H9 (cell line): ENCODE data around the gene ASCC3. TPM values are rescaled to one million over a fixed set of nuclear protein-coding genes. Genes with fewer than 3 reads are reported as not detected.

Source experiments
- DNase-seq: peaks from one replicate; pipeline ENCODE4 v3.0.0-alpha.2; 2017
- H2AFZ ChIP-seq: one replicate; pipeline ENCODE4 v1.6.1; 2013; ENCODE audit warnings: mild to moderate bottlenecking, low read length, control low read depth, moderate library complexity
- H2AK5ac ChIP-seq: 2 replicates; pipeline ENCODE4 v1.6.1; 2013; ENCODE audit warnings: low read length, control low read depth, mixed read lengths; ENCODE audit not compliant: insufficient read length
- H2BK120ac ChIP-seq: one replicate; pipeline ENCODE4 v1.6.1; 2013; ENCODE audit warnings: low read depth, mild to moderate bottlenecking, low read length, control low read depth, inconsistent platforms; ENCODE audit not compliant: poor library complexity, severe bottlenecking
- H2BK12ac ChIP-seq: 2 replicates; pipeline ENCODE4 v1.6.1; 2013; ENCODE audit warnings: low read length, control low read depth, mixed read lengths, low read depth; ENCODE audit not compliant: insufficient read length
- H2BK15ac ChIP-seq: 2 replicates; pipeline ENCODE4 v1.6.1; 2013; ENCODE audit warnings: low read depth, low read length, control low read depth
- H2BK20ac ChIP-seq: one replicate; pipeline ENCODE4 v1.6.1; 2013; ENCODE audit warnings: low read depth, mild to moderate bottlenecking, low read length, control low read depth, inconsistent platforms; ENCODE audit not compliant: poor library complexity, severe bottlenecking
- H2BK5ac ChIP-seq: 2 replicates; pipeline ENCODE4 v1.6.1; 2013; ENCODE audit warnings: low read length, control low read depth, mixed read lengths; ENCODE audit not compliant: insufficient read length
- H3K14ac ChIP-seq: 2 replicates; pipeline ENCODE4 v1.6.1; 2013; ENCODE audit warnings: low read length, control low read depth; ENCODE audit not compliant: insufficient read depth
- H3K18ac ChIP-seq: 2 replicates; pipeline ENCODE4 v1.6.1; 2013; ENCODE audit warnings: low read depth, mild to moderate bottlenecking, mixed read lengths, low read length, control low read depth; ENCODE audit not compliant: insufficient read length
- H3K23ac ChIP-seq: 2 replicates; pipeline ENCODE4 v1.6.1; 2013; ENCODE audit warnings: low read length, control low read depth, mixed read lengths, low read depth; ENCODE audit not compliant: insufficient read length
- H3K23me2 ChIP-seq: 2 replicates; pipeline ENCODE4 v1.6.1; 2013; ENCODE audit warnings: low read depth, mild to moderate bottlenecking, mixed read lengths, low read length, control low read depth; ENCODE audit not compliant: insufficient read length, poor library complexity, severe bottlenecking
- H3K27ac ChIP-seq: 2 replicates; pipeline ENCODE4 v1.5.1; 2013; ENCODE audit warnings: low read length, control low read depth, mixed read lengths, low read depth; ENCODE audit not compliant: insufficient read length
- H3K27me3 ChIP-seq: 2 replicates; pipeline ENCODE4 v1.6.1; 2013; ENCODE audit warnings: low read length, control low read depth, inconsistent platforms; ENCODE audit not compliant: insufficient read depth
- H3K4ac ChIP-seq: 2 replicates; pipeline ENCODE4 v1.6.1; 2013; ENCODE audit warnings: low read depth, mild to moderate bottlenecking, control low read depth, inconsistent platforms, low read length, moderate library complexity
- H3K4me1 ChIP-seq: 2 replicates; pipeline ENCODE4 v1.6.1; 2013; ENCODE audit warnings: low read length, control low read depth, inconsistent platforms; ENCODE audit not compliant: insufficient read depth
- H3K4me2 ChIP-seq: 2 replicates; pipeline ENCODE4 v1.6.1; 2013; ENCODE audit warnings: low read length, control low read depth, mixed read lengths; ENCODE audit not compliant: insufficient read length, insufficient read depth
- H3K56ac ChIP-seq: 2 replicates; pipeline ENCODE4 v1.6.1; 2013; ENCODE audit warnings: low read depth, mild to moderate bottlenecking, mixed read lengths, low read length, control low read depth; ENCODE audit not compliant: insufficient read length
- H3K79me1 ChIP-seq: 2 replicates; pipeline ENCODE4 v1.6.1; 2013; ENCODE audit warnings: low read depth, mild to moderate bottlenecking, moderate library complexity, low read length, control low read depth, inconsistent platforms; ENCODE audit not compliant: insufficient read depth, poor library complexity, severe bottlenecking
- H3K79me2 ChIP-seq: 2 replicates; pipeline ENCODE4 v1.6.1; 2013; ENCODE audit warnings: low read length, control low read depth, inconsistent platforms; ENCODE audit not compliant: insufficient read depth
- H3K9ac ChIP-seq: 2 replicates; pipeline ENCODE4 v1.6.1; 2013; ENCODE audit warnings: low read length, control low read depth, mixed read lengths; ENCODE audit not compliant: insufficient read length; ENCODE audit errors: extremely low read depth
- H3K9me3 ChIP-seq: one replicate; pipeline ENCODE4 v1.6.1; 2013; ENCODE audit warnings: low read depth, low read length, inconsistent platforms; ENCODE audit not compliant: control insufficient read depth
- H3T11ph ChIP-seq: one replicate; pipeline ENCODE4 v1.6.1; 2013; ENCODE audit warnings: mild to moderate bottlenecking, low read length, control low read depth, inconsistent platforms
- H4K20me1 ChIP-seq: one replicate; pipeline ENCODE4 v1.6.1; 2013; ENCODE audit not compliant: control insufficient read depth, insufficient read length, insufficient read depth
- H4K5ac ChIP-seq: 2 replicates; pipeline ENCODE4 v1.6.1; 2013; ENCODE audit warnings: low read depth, mild to moderate bottlenecking, mixed read lengths, low read length, control low read depth; ENCODE audit not compliant: insufficient read length
- H4K8ac ChIP-seq: replicated peaks from 2 replicates; pipeline ENCODE4 v1.6.1; 2013; ENCODE audit warnings: low read length, control low read depth, mixed read lengths, low read depth; ENCODE audit not compliant: insufficient read length
- H4K91ac ChIP-seq: 2 replicates; pipeline ENCODE4 v1.6.1; 2013; ENCODE audit warnings: low read depth, mild to moderate bottlenecking, moderate library complexity, mixed read lengths, low read length, control low read depth; ENCODE audit not compliant: insufficient read length
- H3K27ac Mint-ChIP-seq, 3 experiments: 2 replicates in 2 of 3; 3 replicates in 1 of 3; pipeline ENCODE4 v1.8.0; 2020 to 2021; ENCODE audit warnings: mixed read lengths in 3 of 3, mild to moderate bottlenecking in 1 of 3, moderate library complexity in 1 of 3
- H3K27me3 Mint-ChIP-seq: 2 replicates; pipeline ENCODE4 v1.8.0; 2021; ENCODE audit warnings: low read depth, mild to moderate bottlenecking, moderate library complexity, mixed read lengths
- H3K36me3 Mint-ChIP-seq, 3 experiments: 2 replicates in 2 of 3; 3 replicates in 1 of 3; pipeline ENCODE4 v1.8.0; 2020 to 2021; ENCODE audit warnings: low read depth in 3 of 3, mixed read lengths in 3 of 3; ENCODE audit not compliant: insufficient read depth in 1 of 3
- H3K4me1 Mint-ChIP-seq, 2 experiments: 2 replicates each; pipeline ENCODE4 v1.8.0; 2020; ENCODE audit warnings: mixed read lengths in 2 of 2
- H3K4me3 Mint-ChIP-seq, 2 experiments: 2 replicates in 1 of 2; 3 replicates in 1 of 2; pipeline ENCODE4 v1.8.0; 2020 to 2021; ENCODE audit warnings: mild to moderate bottlenecking in 2 of 2, mixed read lengths in 2 of 2, moderate library complexity in 1 of 2
- H3K9me3 Mint-ChIP-seq, 2 experiments: 2 replicates in 1 of 2; 3 replicates in 1 of 2; pipeline ENCODE4 v1.8.0; 2020; ENCODE audit warnings: mild to moderate bottlenecking in 2 of 2, mixed read lengths in 2 of 2, moderate library complexity in 1 of 2
- WGBS: extraction: QIAGEN DNeasy Blood & Tissue Kit; methylation state at CpG from one replicate; pipeline ENCODE4 v1.1.7; 2013; ENCODE audit warnings: missing lambda C conversion rate, low lambda C conversion rate, mixed read lengths; ENCODE audit not compliant: insufficient read length; ENCODE audit errors: extremely low coverage; 5-methylcytosine and 5-hydroxymethylcytosine counted together
- total RNA-seq: library from RNA; stranded (reverse); gene quantifications from 2 replicates; pipeline ENCODE4 v1.2.1, GENCODE V29; 2021
- TF ChIP-seq, protein P1 (sequence below): fragments of 200-600 bp; sonication (generic); conservative IDR thresholded peaks from 3 replicates; pipeline ENCODE4 v1.8.0; 2021; ENCODE audit warnings: antibody characterized with exemption, mild to moderate bottlenecking

Gene ASCC3
- total RNA-seq, 1 experiment from 2014 or later = 63.8 TPM

DNA sequence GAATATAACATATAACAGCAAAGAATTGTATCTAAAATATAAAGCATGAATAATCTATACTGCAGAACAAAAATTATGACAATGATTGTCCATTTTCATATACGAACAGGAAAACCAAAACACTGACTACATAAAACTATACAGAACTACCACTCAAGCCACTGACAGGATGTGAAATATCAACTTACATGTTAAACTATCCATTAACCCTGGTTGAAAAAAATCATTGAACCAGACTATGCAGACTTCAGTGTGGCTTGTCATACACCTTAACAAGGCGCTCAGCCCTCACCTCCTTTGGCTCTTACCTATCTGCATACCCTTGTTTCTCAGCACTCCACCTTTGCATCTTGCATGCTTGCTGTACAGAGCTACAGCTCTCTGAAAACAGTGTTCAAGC, 34.9 kb downstream of the ASCC3 start:
- Histone ChIP-seq H2BK15ac (no peak overlapping the region), H2BK5ac (no peak overlapping the region), H2AK5ac (no peak overlapping the region), H3K18ac (no peak overlapping the region), H3K4ac (no peak overlapping the region), H3K79me1 (no peaks in the 10 kb centered on the region), H3K27me3 (no peaks in the 10 kb centered on the region; the same call in 1 of the 2 replicates), H3K9me3 (no peaks in the 10 kb centered on the region), H3K79me2 (no peaks in the 10 kb centered on the region; the same call in 1 of the 2 replicates), H3K23me2 (no peaks in the 10 kb centered on the region), H3K23ac (no peak overlapping the region), H4K20me1 (no peaks in the 10 kb centered on the region), H3T11ph (no peak overlapping the region), H3K4me2 (no peak overlapping the region), H2BK120ac (no peak overlapping the region), H3K9ac (no peak overlapping the region), H3K14ac (no peak overlapping the region), H2AFZ (no peak overlapping the region), H3K56ac (no peak overlapping the region), H4K5ac (no peak overlapping the region), H4K8ac (no peak overlapping the region), H4K91ac (no peak overlapping the region), H3K27ac (no peak overlapping the region), H2BK20ac (no peak overlapping the region), H3K4me1 (no peaks in the 10 kb centered on the region; the same call in 1 of the 2 replicates), H2BK12ac (no peak overlapping the region)
- WGBS = no CpG with 5 or more reads among the region's 2 CpGs
- no peaks in the 10 kb centered on the region for H3K9me3 Mint-ChIP-seq
- H3K4me3 Mint-ChIP-seq = no peak overlapping the region
- peaks cover 19 to 27% of the 10 kb centered on the region in 2 experiments for H3K4me1 Mint-ChIP-seq
- TF ChIP-seq, protein P1, sequence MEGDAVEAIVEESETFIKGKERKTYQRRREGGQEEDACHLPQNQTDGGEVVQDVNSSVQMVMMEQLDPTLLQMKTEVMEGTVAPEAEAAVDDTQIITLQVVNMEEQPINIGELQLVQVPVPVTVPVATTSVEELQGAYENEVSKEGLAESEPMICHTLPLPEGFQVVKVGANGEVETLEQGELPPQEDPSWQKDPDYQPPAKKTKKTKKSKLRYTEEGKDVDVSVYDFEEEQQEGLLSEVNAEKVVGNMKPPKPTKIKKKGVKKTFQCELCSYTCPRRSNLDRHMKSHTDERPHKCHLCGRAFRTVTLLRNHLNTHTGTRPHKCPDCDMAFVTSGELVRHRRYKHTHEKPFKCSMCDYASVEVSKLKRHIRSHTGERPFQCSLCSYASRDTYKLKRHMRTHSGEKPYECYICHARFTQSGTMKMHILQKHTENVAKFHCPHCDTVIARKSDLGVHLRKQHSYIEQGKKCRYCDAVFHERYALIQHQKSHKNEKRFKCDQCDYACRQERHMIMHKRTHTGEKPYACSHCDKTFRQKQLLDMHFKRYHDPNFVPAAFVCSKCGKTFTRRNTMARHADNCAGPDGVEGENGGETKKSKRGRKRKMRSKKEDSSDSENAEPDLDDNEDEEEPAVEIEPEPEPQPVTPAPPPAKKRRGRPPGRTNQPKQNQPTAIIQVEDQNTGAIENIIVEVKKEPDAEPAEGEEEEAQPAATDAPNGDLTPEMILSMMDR = no peak
- peaks cover 1 to 19% (median 5%) of the 10 kb centered on the region in 3 experiments; a peak in 5 of 7 replicates for H3K36me3 Mint-ChIP-seq
- H3K27me3 Mint-ChIP-seq = no peaks in the 10 kb centered on the region
- no peak for DNase-seq
- H3K27ac Mint-ChIP-seq = peak overlapping the region in 1 of 3 experiments; percentile 42; a peak in 1 of 7 replicates
